Immature natural killer cell (primary cell): ENCODE data around the gene GRB10. TPM values are rescaled to one million over a fixed set of nuclear protein-coding genes. Genes with fewer than 3 reads are reported as not detected.
"Not testable (repeated sequence)": the region's sequence is repeated elsewhere in the genome, so short reads cannot be mapped to it uniquely, and the experiment has no call there.

Source experiments
- DNase-seq, 3 donors: peaks; one replicate each; pipeline ENCODE4 v3.0.0; 2022; ENCODE audit warnings: mixed read lengths in 1 of 3
- H3K27ac Mint-ChIP-seq, 6 donors: one replicate each; pipeline ENCODE4 v1.8.0; 2020; ENCODE audit warnings: mixed read lengths in 6 of 6, mild to moderate bottlenecking in 5 of 6, inconsistent platforms in 4 of 6, moderate library complexity in 3 of 6
- H3K27me3 Mint-ChIP-seq, 3 donors: one replicate each; pipeline ENCODE4 v1.8.0; 2020 to 2021; ENCODE audit warnings: low read depth in 3 of 3, mild to moderate bottlenecking in 3 of 3, mixed read lengths in 3 of 3, moderate library complexity in 3 of 3, inconsistent platforms in 1 of 3
- H3K36me3 Mint-ChIP-seq, 3 donors: one replicate each; pipeline ENCODE4 v1.8.0; 2020; ENCODE audit warnings: mixed read lengths in 3 of 3, inconsistent platforms in 2 of 3, mild to moderate bottlenecking in 2 of 3
- H3K4me1 Mint-ChIP-seq, 2 donors: one replicate each; pipeline ENCODE4 v1.8.0; 2020; ENCODE audit warnings: inconsistent platforms in 2 of 2, mild to moderate bottlenecking in 2 of 2, mixed read lengths in 2 of 2, moderate library complexity in 1 of 2
- H3K4me3 Mint-ChIP-seq, 5 donors: one replicate each; pipeline ENCODE4 v1.8.0; 2020; ENCODE audit warnings: mild to moderate bottlenecking in 5 of 5, mixed read lengths in 5 of 5, inconsistent platforms in 3 of 5, moderate library complexity in 3 of 5
- H3K9me3 Mint-ChIP-seq, 6 donors: one replicate each; pipeline ENCODE4 v1.8.0; 2020; ENCODE audit warnings: mild to moderate bottlenecking in 6 of 6, mixed read lengths in 6 of 6, inconsistent platforms in 4 of 6, moderate library complexity in 3 of 6
- polyA plus RNA-seq, 3 donors: library from polyadenylated mRNA; unstranded; fragments of 300-500 nt; fragmentation: Illumina TruSeq; gene quantifications; one replicate each; pipeline ENCODE4 v1.2.3, GENCODE V29; 2021

Gene GRB10
- polyA plus RNA-seq, 3 donors from 2014 or later, result not detected

- Mint-ChIP-seq H3K27me3 (peaks cover 3 to 5% (median 5%) of the 10 kb centered on the region in 3 donors), H3K9me3 (no peaks in the 10 kb centered on the region), H3K36me3 (no peaks in the 10 kb centered on the region), H3K4me3 (peak overlapping the region; percentile 33 to 63 (median 50)), H3K4me1 (peaks cover 19 to 20% of the 10 kb centered on the region in 2 donors), H3K27ac (peak overlapping the region; percentile 33 to 89 (median 78))
- DNase-seq, result peak; percentile 70 to 80 (median 73)
Observed at GRCh38 chr7:50739744-50740435, 42.8 kb downstream of the GRB10 start.

- Mint-ChIP-seq H3K27ac (peak overlapping the region in 3 of 6 donors; percentile 14 to 89 (median 82)), H3K36me3 (no peaks in the 10 kb centered on the region), H3K4me1 (peaks cover 19 to 20% of the 10 kb centered on the region in 2 donors), H3K9me3 (no peaks in the 10 kb centered on the region), H3K27me3 (peaks cover 3 to 5% (median 5%) of the 10 kb centered on the region in 3 donors), H3K4me3 (no peak overlapping the region)
- no peak for DNase-seq
Observed at GRCh38 chr7:50738932-50739331, 43.8 kb downstream of the GRB10 start.

GRCh38 chr7:50735836-50736235 is 46.9 kb downstream of the GRB10 start:
- DNase-seq, H3K4me3 Mint-ChIP-seq, H3K27ac Mint-ChIP-seq, H3K27me3 Mint-ChIP-seq, H3K36me3 Mint-ChIP-seq, H3K9me3 Mint-ChIP-seq: not testable (repeated sequence)
- peaks cover 15 to 18% of the 10 kb centered on the region in 2 donors for H3K4me1 Mint-ChIP-seq

GRCh38 chr7:50735333-50735732 is 47.4 kb downstream of the GRB10 start:
- H3K4me1 Mint-ChIP-seq, result peaks cover 12 to 13% of the 10 kb centered on the region in 2 donors
- DNase-seq, result no peak
- peaks cover 4 to 5% (median 5%) of the 10 kb centered on the region in 3 donors for H3K27me3 Mint-ChIP-seq
- no peaks in the 10 kb centered on the region for H3K9me3 Mint-ChIP-seq
- H3K27ac Mint-ChIP-seq, result no peak overlapping the region
- no peak overlapping the region for H3K4me3 Mint-ChIP-seq
- H3K36me3 Mint-ChIP-seq, result no peaks in the 10 kb centered on the region

- no peak overlapping the region for H3K27ac Mint-ChIP-seq
Observed at GRCh38 chr7:50734246-50734645, 48.5 kb downstream of the GRB10 start.

GRCh38 chr7:50733552-50733951 is 49.1 kb downstream of the GRB10 start:
- no peaks in the 10 kb centered on the region for H3K36me3 Mint-ChIP-seq
- H3K4me3 Mint-ChIP-seq, result no peak overlapping the region
- no peaks in the 10 kb centered on the region for H3K4me1 Mint-ChIP-seq
- no peak overlapping the region for H3K27ac Mint-ChIP-seq
- DNase-seq, result no peak
- H3K27me3 Mint-ChIP-seq, result peaks cover 0 to 2% (median 0%) of the 10 kb centered on the region in 3 donors
- H3K9me3 Mint-ChIP-seq, result no peaks in the 10 kb centered on the region

More at GRCh38 chr7:50734246-50734645, 48.5 kb downstream of the GRB10 start:
- H3K4me1 Mint-ChIP-seq, result peaks cover under 1 to 2% of the 10 kb centered on the region in 2 donors
- H3K27me3 Mint-ChIP-seq, result peaks cover 0 to 2% (median under 1%) of the 10 kb centered on the region in 3 donors
- H3K9me3 Mint-ChIP-seq, result no peaks in the 10 kb centered on the region
- no peaks in the 10 kb centered on the region for H3K36me3 Mint-ChIP-seq
- H3K4me3 Mint-ChIP-seq, result no peak overlapping the region
- DNase-seq, result no peak

GRCh38 chr7:50731703-50732582 is 50.8 kb downstream of the GRB10 start:
- Mint-ChIP-seq H3K36me3 (no peaks in the 10 kb centered on the region), H3K27ac (no peak overlapping the region), H3K9me3 (no peaks in the 10 kb centered on the region), H3K4me3 (no peak overlapping the region), H3K4me1 (no peaks in the 10 kb centered on the region), H3K27me3 (peaks cover 0 to 2% (median 2%) of the 10 kb centered on the region in 3 donors)
- no peak for DNase-seq

- H3K27ac Mint-ChIP-seq, result no peak overlapping the region
- H3K36me3 Mint-ChIP-seq, result no peaks in the 10 kb centered on the region
- H3K27me3 Mint-ChIP-seq, result peaks cover 0 to 2% (median 2%) of the 10 kb centered on the region in 3 donors
Observed at GRCh38 chr7:50730446-50731400, 52.0 kb downstream of the GRB10 start.

GRCh38 chr7:50729962-50730361 is 52.7 kb downstream of the GRB10 start:
- Mint-ChIP-seq H3K9me3 (no peaks in the 10 kb centered on the region), H3K27ac (no peak overlapping the region), H3K4me1 (no peaks in the 10 kb centered on the region), H3K4me3 (no peak overlapping the region), H3K36me3 (no peaks in the 10 kb centered on the region), H3K27me3 (peaks cover 0 to 2% (median 2%) of the 10 kb centered on the region in 3 donors)
- no peak for DNase-seq

More at GRCh38 chr7:50730446-50731400, 52.0 kb downstream of the GRB10 start:
- Mint-ChIP-seq H3K9me3 (no peaks in the 10 kb centered on the region), H3K4me1 (no peaks in the 10 kb centered on the region), H3K4me3 (no peak overlapping the region)
- DNase-seq, result no peak

- H3K4me3 Mint-ChIP-seq, result no peak overlapping the region
- no peak for DNase-seq
- no peak overlapping the region for H3K27ac Mint-ChIP-seq
- peaks cover 0 to 2% (median 0%) of the 10 kb centered on the region in 6 donors for H3K9me3 Mint-ChIP-seq
- peaks cover 0 to 4% (median 2%) of the 10 kb centered on the region in 3 donors for H3K27me3 Mint-ChIP-seq
- no peaks in the 10 kb centered on the region for H3K36me3 Mint-ChIP-seq
- no peaks in the 10 kb centered on the region for H3K4me1 Mint-ChIP-seq
Observed at GRCh38 chr7:50728184-50728583, 54.5 kb downstream of the GRB10 start.

- Mint-ChIP-seq H3K9me3 (peaks cover 0 to 2% (median 0%) of the 10 kb centered on the region in 6 donors), H3K36me3 (no peaks in the 10 kb centered on the region), H3K27me3 (peaks cover 0 to 4% (median 2%) of the 10 kb centered on the region in 3 donors), H3K4me3 (no peak overlapping the region), H3K4me1 (no peaks in the 10 kb centered on the region), H3K27ac (no peak overlapping the region)
- DNase-seq, result no peak
Observed at GRCh38 chr7:50727711-50728110, 55.0 kb downstream of the GRB10 start.

- no peak overlapping the region for H3K27ac Mint-ChIP-seq
- no peak overlapping the region for H3K4me3 Mint-ChIP-seq
- DNase-seq, result no peak
- H3K4me1 Mint-ChIP-seq, result no peaks in the 10 kb centered on the region
- peaks cover 0 to 2% (median 0%) of the 10 kb centered on the region in 6 donors for H3K9me3 Mint-ChIP-seq
- H3K36me3 Mint-ChIP-seq, result no peaks in the 10 kb centered on the region
- H3K27me3 Mint-ChIP-seq, result peaks cover 0 to 4% (median 0%) of the 10 kb centered on the region in 3 donors
Observed at GRCh38 chr7:50727072-50727471, 55.6 kb downstream of the GRB10 start.

- H3K36me3 Mint-ChIP-seq, result no peaks in the 10 kb centered on the region
- H3K27me3 Mint-ChIP-seq, result peaks cover 0 to 4% (median 0%) of the 10 kb centered on the region in 3 donors
- no peak overlapping the region for H3K4me3 Mint-ChIP-seq
- DNase-seq, result no peak
- peaks cover 0 to 2% (median 0%) of the 10 kb centered on the region in 6 donors for H3K9me3 Mint-ChIP-seq
- H3K4me1 Mint-ChIP-seq, result no peaks in the 10 kb centered on the region
- no peak overlapping the region for H3K27ac Mint-ChIP-seq
Observed at GRCh38 chr7:50725774-50726173, 56.9 kb downstream of the GRB10 start.
